Caco-2 (cell line): Measurements from ENCODE around the gene PCYOX1L. TPM values are rescaled to one million over a fixed set of nuclear protein-coding genes. Genes with fewer than 3 reads are reported as not detected.
A peak's percentile ranks its signal among the peaks of the same experiment; 100 is the strongest.

ENCODE experiments used
- BruUV-seq: library from RNA; stranded (reverse); fragments of 400-500 nt; replicated peaks from 2 replicates; lab custom pipeline; 2021; lab: Mats Ljungman, UMichigan
- CTCF ChIA-PET: fragments of 300-600 bp; sonication (Branson Sonifier 250); formaldehyde crosslinking; loops from one replicate; lab custom pipeline; 2022; ENCODE audit warnings: antibody characterized with exemption; lab: Charles Lee
- POLR2A ChIA-PET: fragments of 300-600 bp; sonication (Branson Sonifier 250); formaldehyde crosslinking; loops from one replicate; lab custom pipeline; 2022; ENCODE audit warnings: antibody characterized with exemption; lab: Charles Lee
- DNase-seq, 2 experiments: peaks; one replicate each; pipeline versions ENCODE4 v3.0.0 to v3.0.0-alpha.2; 2020 to 2022
- H3K27me3 ChIP-seq: replicated peaks from 2 replicates; pipeline ENCODE4 v1.6.0; 2011; ENCODE audit warnings: low read length; ENCODE audit not compliant: control insufficient read depth, insufficient read depth
- H3K36me3 ChIP-seq: 2 replicates; pipeline ENCODE4 v1.5.1; 2011; ENCODE audit warnings: low read length; ENCODE audit not compliant: control insufficient read depth, insufficient read depth
- H3K4me1 ChIP-seq: fragments of 250-450 bp; sonication (Bioruptor Pico); 2 replicates; pipeline ENCODE4 v1.5.1; 2020; ENCODE audit warnings: mild to moderate bottlenecking
- H3K4me3 ChIP-seq: 2 replicates; pipeline ENCODE4 v1.5.1; 2011; ENCODE audit warnings: low read depth, mild to moderate bottlenecking, control low read depth, low read length
- H3K9me3 ChIP-seq: fragments of 250-450 bp; sonication (Bioruptor Pico); 2 replicates; pipeline ENCODE4 v1.5.1; 2020; ENCODE audit warnings: mild to moderate bottlenecking, moderate library complexity
- H3K27ac Mint-ChIP-seq: one replicate; pipeline ENCODE4 v1.8.0; 2022; ENCODE audit warnings: mixed read lengths; ENCODE audit not compliant: unreplicated experiment
- H3K27me3 Mint-ChIP-seq: one replicate; pipeline ENCODE4 v1.8.0; 2022; ENCODE audit warnings: mixed read lengths; ENCODE audit not compliant: insufficient read depth, unreplicated experiment
- H3K36me3 Mint-ChIP-seq: one replicate; pipeline ENCODE4 v1.8.0; 2022; ENCODE audit warnings: mild to moderate bottlenecking, mixed read lengths; ENCODE audit not compliant: insufficient read depth, unreplicated experiment
- H3K4me1 Mint-ChIP-seq: one replicate; pipeline ENCODE4 v1.8.0; 2022; ENCODE audit warnings: low read depth, mixed read lengths; ENCODE audit not compliant: unreplicated experiment
- H3K4me3 Mint-ChIP-seq: one replicate; pipeline ENCODE4 v1.8.0; 2022; ENCODE audit warnings: mild to moderate bottlenecking, moderate library complexity, mixed read lengths; ENCODE audit not compliant: unreplicated experiment
- H3K9me3 Mint-ChIP-seq: one replicate; pipeline ENCODE4 v1.8.0; 2022; ENCODE audit warnings: mixed read lengths; ENCODE audit not compliant: unreplicated experiment
- intact Hi-C: fragments of 100-400 bp; cut with micrococcal nuclease; formaldehyde crosslinking; loops from one replicate; pipeline ENCODE4 v1.10.0; 2022; ENCODE audit not compliant: unreplicated experiment
- total RNA-seq: library from RNA; stranded (reverse); gene quantifications from 2 replicates; pipeline ENCODE4 v1.2.3, GENCODE V29; 2022
- TF ChIP-seq, protein P1 (sequence below), 2 experiments: fragments of 200-600 bp in 1 of 2; IDR thresholded peaks; 1 replicate in 1 of 2; 2 replicates in 1 of 2; pipeline versions ENCODE4 v1.5.1 to v1.8.0; 2011 to 2022; ENCODE audit warnings: antibody characterized with exemption in 1 of 2, control low read depth in 1 of 2, inconsistent platforms in 1 of 2, low read depth in 1 of 2, low read length in 1 of 2, mild to moderate bottlenecking in 1 of 2, moderate library complexity in 1 of 2; ENCODE audit not compliant: insufficient read depth in 1 of 2, severe bottlenecking in 1 of 2, unreplicated experiment in 1 of 2

The PCYOX1L gene
- total RNA-seq, 1 experiment from 2014 or later = 10.4 TPM

DNA sequence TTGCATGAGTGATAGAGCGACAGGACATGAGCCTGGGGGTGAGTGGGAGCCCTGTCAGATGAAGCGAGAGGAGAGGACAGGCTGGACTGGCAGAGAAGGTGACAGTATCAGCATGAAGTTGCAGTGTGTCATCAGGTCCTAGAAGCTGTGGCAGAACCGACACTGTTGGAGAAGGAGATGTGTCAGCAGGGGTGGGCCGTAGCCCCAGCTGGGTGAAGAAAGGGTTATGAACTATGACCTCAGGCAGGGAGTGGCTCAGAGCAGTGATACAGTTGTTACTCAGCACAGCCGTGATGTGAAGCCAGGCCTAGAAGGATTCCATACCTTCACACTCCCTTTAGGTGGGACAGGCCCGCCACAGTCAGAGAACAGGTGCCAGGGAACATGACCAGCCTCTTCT is 7.6 kb downstream of the PCYOX1L start:
- Histone ChIP-seq H3K27me3 (no peaks in the 10 kb centered on the region), H3K4me3 (no peak overlapping the region), H3K4me1 (peaks cover 4% of the 10 kb centered on the region; the same call in 1 of the 2 replicates), H3K9me3 (no peaks in the 10 kb centered on the region), H3K36me3 (no peaks in the 10 kb centered on the region)
- BruUV-seq = no TSS peak
- intact Hi-C loops = no loop called here
- no peaks in the 10 kb centered on the region for H3K4me1 Mint-ChIP-seq
- ChIA-PET CTCF (interaction anchor here (0.9 to 2.7 kb wide), 4 partner anchors 7 to 51 kb away, joined by 4 to 40 read pairs (median 4); partner anchors contain the start of gene PCYOX1L), POLR2A (no interaction called here)
- no peak for DNase-seq
- H3K4me3 Mint-ChIP-seq = no peak overlapping the region
- no peaks in the 10 kb centered on the region for H3K27me3 Mint-ChIP-seq
- TF ChIP-seq, protein P1, sequence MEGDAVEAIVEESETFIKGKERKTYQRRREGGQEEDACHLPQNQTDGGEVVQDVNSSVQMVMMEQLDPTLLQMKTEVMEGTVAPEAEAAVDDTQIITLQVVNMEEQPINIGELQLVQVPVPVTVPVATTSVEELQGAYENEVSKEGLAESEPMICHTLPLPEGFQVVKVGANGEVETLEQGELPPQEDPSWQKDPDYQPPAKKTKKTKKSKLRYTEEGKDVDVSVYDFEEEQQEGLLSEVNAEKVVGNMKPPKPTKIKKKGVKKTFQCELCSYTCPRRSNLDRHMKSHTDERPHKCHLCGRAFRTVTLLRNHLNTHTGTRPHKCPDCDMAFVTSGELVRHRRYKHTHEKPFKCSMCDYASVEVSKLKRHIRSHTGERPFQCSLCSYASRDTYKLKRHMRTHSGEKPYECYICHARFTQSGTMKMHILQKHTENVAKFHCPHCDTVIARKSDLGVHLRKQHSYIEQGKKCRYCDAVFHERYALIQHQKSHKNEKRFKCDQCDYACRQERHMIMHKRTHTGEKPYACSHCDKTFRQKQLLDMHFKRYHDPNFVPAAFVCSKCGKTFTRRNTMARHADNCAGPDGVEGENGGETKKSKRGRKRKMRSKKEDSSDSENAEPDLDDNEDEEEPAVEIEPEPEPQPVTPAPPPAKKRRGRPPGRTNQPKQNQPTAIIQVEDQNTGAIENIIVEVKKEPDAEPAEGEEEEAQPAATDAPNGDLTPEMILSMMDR (IDR thresholded peaks at IDR 0.05; ENCODE audit: insufficient read depth in 1 of 2, low read depth in 1 of 2, low read length in 1 of 2, severe bottlenecking in 1 of 2, unreplicated experiment in 1 of 2) = no peak
- no peaks in the 10 kb centered on the region for H3K9me3 Mint-ChIP-seq
- H3K36me3 Mint-ChIP-seq = no peaks in the 10 kb centered on the region
- no peak overlapping the region for H3K27ac Mint-ChIP-seq

DNA sequence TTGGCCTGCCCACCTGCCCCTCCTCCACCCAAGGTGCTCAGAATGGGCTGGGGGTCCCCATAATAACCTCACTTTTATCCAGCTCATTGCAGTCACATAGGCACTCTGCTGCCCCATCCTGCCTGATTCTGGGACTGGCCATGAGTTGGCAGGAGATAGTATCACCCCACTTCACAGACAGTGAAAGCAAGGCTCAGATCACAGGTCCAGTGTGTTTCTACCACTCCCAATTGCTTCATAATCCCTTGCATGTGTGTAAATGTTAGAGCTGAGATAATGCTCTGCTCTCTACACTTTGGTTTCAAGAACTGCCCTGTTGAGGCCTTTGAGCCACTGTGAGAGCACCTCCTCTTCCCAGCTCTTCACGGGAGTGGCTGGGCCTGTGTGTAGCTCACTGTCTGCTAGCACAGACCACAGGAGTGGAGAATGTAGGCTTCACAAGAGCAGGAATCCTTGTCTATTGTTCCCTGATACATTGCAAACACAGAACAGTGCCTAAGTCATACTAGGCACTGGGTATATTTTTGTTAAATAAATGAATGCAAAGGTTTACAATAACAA is 8.4 kb downstream of the PCYOX1L start:
- H3K9me3 ChIP-seq = no peaks in the 10 kb centered on the region
- TF ChIP-seq, protein P1 (IDR thresholded peaks at IDR 0.05; ENCODE audit: insufficient read depth in 1 of 2, low read depth in 1 of 2, low read length in 1 of 2, severe bottlenecking in 1 of 2, unreplicated experiment in 1 of 2) = no peak
- BruUV-seq = no TSS peak
- H3K36me3 Mint-ChIP-seq = no peaks in the 10 kb centered on the region
- no peak overlapping the region for H3K27ac Mint-ChIP-seq
- no peaks in the 10 kb centered on the region for H3K4me1 Mint-ChIP-seq
- H3K4me3 Mint-ChIP-seq = no peak overlapping the region
- H3K27me3 ChIP-seq = no peaks in the 10 kb centered on the region
- ChIA-PET POLR2A (no interaction called here), CTCF (interaction anchor here (0.9 to 2.9 kb wide), 7 partner anchors 8 to 52 kb away, joined by 4 to 40 read pairs (median 4); partner anchors contain the start of genes GRPEL2 and PCYOX1L)
- no peak for DNase-seq
- H3K36me3 ChIP-seq = no peaks in the 10 kb centered on the region
- H3K27me3 Mint-ChIP-seq = no peaks in the 10 kb centered on the region
- peaks cover 4% of the 10 kb centered on the region; the same call in 1 of the 2 replicates for H3K4me1 ChIP-seq
- no peaks in the 10 kb centered on the region for H3K9me3 Mint-ChIP-seq
- no peak overlapping the region for H3K4me3 ChIP-seq
- intact Hi-C loops = no loop called here

DNA sequence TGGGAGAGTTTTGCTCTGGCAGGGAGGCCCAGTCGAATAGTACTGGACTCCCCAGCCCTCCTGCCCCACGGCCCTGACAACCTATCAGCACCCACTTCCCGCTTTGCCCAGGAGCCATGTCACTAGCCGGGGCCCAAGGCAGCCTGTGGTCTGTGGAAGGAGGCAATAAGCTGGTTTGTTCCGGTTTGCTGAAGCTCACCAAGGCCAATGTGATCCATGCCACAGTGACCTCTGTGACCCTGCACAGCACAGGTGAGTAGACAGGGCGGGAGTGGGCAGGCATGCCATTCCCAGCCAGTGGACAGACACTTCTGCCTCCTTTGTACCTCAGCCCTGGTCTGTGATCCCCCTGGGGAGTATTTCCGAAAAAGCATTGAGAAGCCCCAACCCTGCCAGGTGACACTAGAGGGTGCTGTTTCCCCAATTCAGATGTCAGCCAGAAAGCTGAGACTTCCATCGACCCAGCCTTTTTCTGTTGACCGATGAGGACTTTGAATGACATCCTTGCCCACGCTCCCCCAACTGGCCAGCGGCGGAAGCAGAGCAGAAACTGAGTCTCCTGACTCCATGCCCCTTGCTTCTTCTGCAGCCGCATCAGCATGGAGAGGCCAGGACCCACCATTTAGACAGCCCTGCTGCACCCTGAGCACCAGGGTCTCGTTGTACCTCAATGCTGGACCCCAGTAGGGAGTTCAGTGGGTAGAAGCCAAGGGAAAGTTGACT is 9.6 kb downstream of the PCYOX1L start:
- TF ChIP-seq, protein P1 (IDR thresholded peaks at IDR 0.05; ENCODE audit: insufficient read depth in 1 of 2, low read depth in 1 of 2, low read length in 1 of 2, severe bottlenecking in 1 of 2, unreplicated experiment in 1 of 2) = peak; percentile 86 to 91
- H3K9me3 ChIP-seq = no peaks in the 10 kb centered on the region
- no peak overlapping the region for H3K4me3 ChIP-seq
- CTCF ChIA-PET = interaction anchor here (0.6 to 2.9 kb wide), 14 partner anchors 9 to 78 kb away, joined by 3 to 40 read pairs (median 4); partner anchors contain the start of gene PCYOX1L
- no peaks in the 10 kb centered on the region for H3K36me3 ChIP-seq
- Mint-ChIP-seq H3K4me3 (no peak overlapping the region), H3K9me3 (no peaks in the 10 kb centered on the region), H3K27me3 (no peaks in the 10 kb centered on the region), H3K36me3 (no peaks in the 10 kb centered on the region), H3K27ac (no peak overlapping the region), H3K4me1 (no peaks in the 10 kb centered on the region)
- POLR2A ChIA-PET = no interaction called here
- intact Hi-C loops = loop anchor here (1.0 kb wide), 3 partner anchors 46 to 67 kb away; no protein-coding TSS in a partner anchor
- peaks cover 4% of the 10 kb centered on the region; the same call in 1 of the 2 replicates for H3K4me1 ChIP-seq
- H3K27me3 ChIP-seq = no peaks in the 10 kb centered on the region
- peak; percentile 87 to 88 for DNase-seq
- no TSS peak for BruUV-seq
